GM20000 (cell line): ENCODE data around the gene BAMBI.

Experiments used
- DNase-seq: peaks from one replicate; pipeline ENCODE4 v3.0.0; 2012; ENCODE audit warnings: low spot score
- CTCF ChIP-seq: IDR thresholded peaks from 2 replicates; pipeline ENCODE4 v1.5.1; 2012; ENCODE audit warnings: mild to moderate bottlenecking, control low read depth; ENCODE audit errors: extremely low read depth, missing control alignments

Gene BAMBI

GRCh38 chr10:28717656-28718201 lies 40.4 kb downstream of the BAMBI start:
- no peak for TF ChIP-seq CTCF
- DNase-seq, result no peak

GRCh38 chr10:28719789-28720436 lies 42.6 kb downstream of the BAMBI start:
- TF ChIP-seq CTCF, result no peak
- DNase-seq, result no peak

- no peak for TF ChIP-seq CTCF
- no peak for DNase-seq
Measured at GRCh38 chr10:28721318-28721951, 44.1 kb downstream of the BAMBI start.

GRCh38 chr10:28722065-28722803 lies 44.9 kb downstream of the BAMBI start:
- no peak for TF ChIP-seq CTCF
- DNase-seq, result no peak

- no peak for TF ChIP-seq CTCF
- no peak for DNase-seq
Measured at GRCh38 chr10:28728366-28728765, 51.0 kb downstream of the BAMBI start.

- no peak for DNase-seq
- no peak for TF ChIP-seq CTCF
Measured at GRCh38 chr10:28730031-28730778, 52.9 kb downstream of the BAMBI start.

- TF ChIP-seq CTCF, result no peak
Measured at GRCh38 chr10:28732091-28732490, 54.8 kb downstream of the BAMBI start.

More at GRCh38 chr10:28732091-28732490, 54.8 kb downstream of the BAMBI start:
- no peak for DNase-seq
